Left lung (tissue), 10 donors: ENCODE measurements around the gene RELT. TPM values are rescaled to one million over a fixed set of nuclear protein-coding genes. Genes with fewer than 3 reads are reported as not detected.

ENCODE experiments used
- ATAC-seq: fragments of 200-7000 bp; cut with Tn5 transposase; one replicate; pipeline ENCODE4 v1.9.1; 2020; ENCODE audit warnings: moderate library complexity
- DNase-seq, 4 donors: peaks; one replicate each; pipeline ENCODE4 v3.0.0-alpha.2; 2013 to 2020
- H3K27ac ChIP-seq, 2 donors: fragments of 200-600 bp; sonication (generic) in 1 of 2; one replicate each; pipeline versions ENCODE4 v1.5.0 to v1.8.0; 2020 to 2021
- H3K27me3 ChIP-seq, 2 donors: fragments of 200-600 bp; sonication (generic) in 1 of 2; one replicate each; pipeline versions ENCODE4 v1.5.0 to v1.8.0; 2020 to 2021
- H3K36me3 ChIP-seq, 2 donors: fragments of 200-600 bp; sonication (generic) in 1 of 2; one replicate each; pipeline versions ENCODE4 v1.5.0 to v1.8.0; 2020 to 2021
- H3K4me1 ChIP-seq, 2 donors: fragments of 200-600 bp; one replicate each; pipeline ENCODE4 v1.8.0; 2021
- H3K4me3 ChIP-seq, 2 donors: fragments of 200-600 bp; sonication (generic) in 1 of 2; one replicate each; pipeline versions ENCODE4 v1.5.0 to v1.8.0; 2020 to 2021; ENCODE audit warnings: mild to moderate bottlenecking in 1 of 2
- H3K9me3 ChIP-seq, 2 donors: fragments of 200-600 bp; sonication (generic) in 1 of 2; one replicate each; pipeline versions ENCODE4 v1.5.0 to v1.8.0; 2020 to 2021
- CTCF ChIP-seq, 2 donors: fragments of 200-600 bp; sonication (generic) in 1 of 2; IDR thresholded peaks; one replicate each; pipeline versions ENCODE4 v1.5.0 to v1.8.0; 2021; ENCODE audit warnings: antibody characterized with exemption in 2 of 2
- intact Hi-C, 2 donors: fragments of 100-400 bp; cut with DNase I; formaldehyde crosslinking; loops; one replicate each; pipeline versions ENCODE4 v1.11.2 to v1.14.2; 2022
- polyA plus RNA-seq, 6 donors: library from polyadenylated mRNA; unstranded; fragments of 120-200 nt; gene quantifications; one replicate each; pipeline ENCODE4 v1.2.1, GENCODE V29; 2013; ENCODE audit not compliant: insufficient read length in 6 of 6
- total RNA-seq, 2 donors: library from RNA; stranded (reverse); fragmentation: NEBNext Ultra II Directional; extraction: Animal tissue kit (Norgen Biotek cat#: 25700); gene quantifications; one replicate each; pipeline ENCODE4 v1.2.1, GENCODE V29; 2021
- donor health status: DM: no; HTN: yes; CAD: no.
- donor health status: DM: no; HTN: no; CAD: no.

The RELT gene
- total and polyA plus RNA-seq, 8 donors: 2.7 to 30.7 (median 4.0) TPM

DNA sequence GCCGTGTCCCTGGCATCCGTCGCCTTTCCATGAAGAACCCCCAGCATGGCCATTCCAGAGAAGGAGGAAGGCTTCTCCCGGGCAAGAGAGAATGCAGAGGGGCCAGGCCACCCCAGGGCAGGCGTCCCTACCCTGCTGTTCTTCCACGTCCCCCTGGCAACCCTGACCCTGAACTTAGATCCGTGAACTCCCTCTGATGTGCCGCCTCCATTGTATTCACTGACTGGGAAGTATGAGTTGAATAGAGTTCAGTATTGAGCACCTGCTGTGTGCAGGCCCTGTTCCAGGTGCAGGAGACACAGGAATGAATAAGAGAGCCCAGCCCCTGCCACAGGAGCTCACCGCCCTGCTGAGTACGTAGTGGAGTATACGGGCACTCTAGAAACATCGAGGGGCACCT is 29.1 kb upstream of the RELT start:
- H3K27ac ChIP-seq: no peak overlapping the region
- no peak overlapping the region for H3K4me3 ChIP-seq
- no peak for TF ChIP-seq CTCF (IDR thresholded peaks at IDR 0.05)
- H3K9me3 ChIP-seq: no peaks in the 10 kb centered on the region
- ATAC-seq: no peak
- DNase-seq: no peak
- H3K36me3 ChIP-seq: peaks cover 0 to 19% of the 10 kb centered on the region in 2 donors
- H3K4me1 ChIP-seq: peaks cover 0 to 24% of the 10 kb centered on the region in 2 donors
- intact Hi-C loops: no loop called here
- H3K27me3 ChIP-seq: no peaks in the 10 kb centered on the region

DNA sequence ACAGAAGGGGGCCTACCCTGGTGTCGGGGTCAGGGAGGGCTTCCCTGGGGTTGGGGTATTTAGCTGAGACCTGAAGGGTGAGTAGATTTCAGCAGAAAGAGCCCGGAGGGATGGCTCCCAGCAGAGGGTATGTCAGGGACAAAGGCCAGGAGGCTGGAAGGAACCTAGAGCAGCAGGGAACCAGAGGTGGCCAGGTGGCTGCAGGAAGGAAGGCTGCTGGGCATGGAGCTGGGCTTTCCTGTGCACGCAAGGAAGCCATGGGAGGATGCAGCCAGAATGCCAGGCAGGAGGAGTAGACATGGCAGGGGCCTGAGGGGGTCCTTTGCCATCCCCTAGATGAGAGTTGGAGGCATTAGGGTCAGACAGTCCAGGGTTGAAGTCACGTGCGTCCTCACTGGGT is 27.4 kb upstream of the RELT start:
- H3K4me1 ChIP-seq: peaks cover 0 to 15% of the 10 kb centered on the region in 2 donors
- no peak for TF ChIP-seq CTCF (IDR thresholded peaks at IDR 0.05)
- no peaks in the 10 kb centered on the region for H3K9me3 ChIP-seq
- no peak overlapping the region for H3K27ac ChIP-seq
- no peaks in the 10 kb centered on the region for H3K27me3 ChIP-seq
- H3K4me3 ChIP-seq: no peak overlapping the region
- intact Hi-C loops: no loop called here
- DNase-seq (peak in 1 of 4 donors; percentile 33), ATAC-seq (no peak)
- H3K36me3 ChIP-seq: peaks cover 0 to 19% of the 10 kb centered on the region in 2 donors

DNA sequence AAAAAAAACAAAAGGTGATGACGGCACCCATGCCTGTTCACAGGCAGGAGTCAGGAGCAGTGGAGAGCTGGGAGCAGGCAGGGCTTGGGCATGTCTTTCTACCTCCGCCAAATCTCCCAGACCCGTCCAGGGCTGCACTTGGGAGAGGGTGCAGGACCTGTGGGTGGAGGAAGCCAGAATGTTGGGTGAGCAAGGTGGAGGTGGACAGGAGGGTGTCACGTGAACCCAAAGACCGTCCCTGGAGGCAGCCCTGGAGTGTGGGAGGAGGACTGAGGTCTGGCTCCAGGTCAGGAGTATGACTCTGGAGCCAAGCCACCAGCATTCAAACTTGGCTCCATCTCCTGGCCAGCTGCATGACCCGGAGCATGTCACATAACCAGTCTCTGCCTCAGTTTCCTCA is 26.6 kb upstream of the RELT start:
- intact Hi-C loops: loop anchor here in 1 of 2 donors (5.0 kb wide), 1 partner anchor 43 kb away; no protein-coding TSS in a partner anchor

DNA sequence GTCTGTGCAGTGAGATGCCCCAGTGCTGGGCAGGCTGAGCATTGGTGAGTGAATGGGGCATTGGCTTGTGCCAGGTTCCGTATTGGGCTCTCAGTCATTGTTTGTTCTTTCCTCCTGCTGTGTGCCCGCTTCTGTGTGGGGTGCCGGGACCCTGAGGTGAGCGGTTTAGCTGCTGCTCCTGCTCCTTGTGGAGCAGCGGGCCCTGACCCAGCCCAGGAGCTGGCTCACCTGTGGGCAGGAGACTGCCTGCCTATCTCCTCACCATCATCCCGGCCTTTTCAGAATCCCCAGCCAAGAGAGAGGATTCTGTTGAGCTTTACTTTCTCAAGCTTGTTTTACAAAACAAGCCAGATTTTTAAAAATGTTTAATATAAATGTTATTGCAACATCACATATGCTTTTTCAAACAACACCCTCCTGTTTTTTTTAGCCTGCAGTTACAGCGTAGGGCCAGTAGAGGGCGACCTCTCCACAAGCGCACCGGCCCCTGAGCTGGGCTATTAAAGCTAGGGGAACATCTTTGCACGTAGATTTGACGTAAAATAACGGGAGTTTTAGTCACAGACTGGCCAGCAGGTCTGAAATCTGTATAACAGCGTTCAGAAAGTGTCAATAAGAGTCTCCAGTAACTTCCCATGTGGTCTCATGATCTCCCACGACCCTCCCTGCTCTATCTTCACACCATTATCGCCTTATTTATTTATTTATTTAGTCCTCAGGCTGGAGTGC is 25.1 kb upstream of the RELT start:
- Histone ChIP-seq H3K9me3 (no peaks in the 10 kb centered on the region), H3K4me1 (peaks cover 0 to 15% of the 10 kb centered on the region in 2 donors), H3K27ac (no peak overlapping the region), H3K36me3 (peaks cover 0 to 30% of the 10 kb centered on the region in 2 donors), H3K27me3 (no peaks in the 10 kb centered on the region), H3K4me3 (no peak overlapping the region)
- intact Hi-C loops: loop anchor here in 1 of 2 donors (5.0 kb wide), 1 partner anchor 41 kb away; no protein-coding TSS in a partner anchor
- DNase-seq (peak in 3 of 4 donors; percentile 61 to 82 (median 82)), ATAC-seq (peak; percentile 89)
- TF ChIP-seq CTCF (IDR thresholded peaks at IDR 0.05): peak; percentile 91 to 96

More for the DNA sequence above, 26.6 kb upstream of the RELT start:
- TF ChIP-seq CTCF (IDR thresholded peaks at IDR 0.05): no peak
- Histone ChIP-seq H3K36me3 (peaks cover 0 to 23% of the 10 kb centered on the region in 2 donors), H3K4me3 (no peak overlapping the region), H3K27me3 (no peaks in the 10 kb centered on the region), H3K27ac (no peak overlapping the region), H3K9me3 (no peaks in the 10 kb centered on the region), H3K4me1 (peaks cover 0 to 15% of the 10 kb centered on the region in 2 donors)
- no peak for DNase-seq
- no peak for ATAC-seq

DNA sequence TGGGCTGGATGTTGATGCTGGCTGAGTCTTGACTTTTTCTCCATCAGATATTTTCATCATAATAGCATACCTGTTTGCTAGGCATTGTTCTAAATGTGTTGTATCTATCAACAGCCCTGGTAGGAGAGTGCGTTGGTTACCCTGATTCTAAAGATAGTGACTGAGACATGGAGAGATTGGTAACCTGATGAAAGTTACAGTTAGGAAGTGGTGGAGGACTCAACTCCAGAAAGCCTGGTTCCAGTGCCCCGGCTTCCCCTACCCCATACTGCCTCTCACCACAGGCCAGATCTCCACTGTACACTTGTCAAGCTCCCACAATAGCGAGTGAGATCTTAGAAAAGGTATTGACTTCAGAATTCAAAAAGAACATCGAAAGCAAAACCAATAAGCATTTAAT is 22.8 kb upstream of the RELT start:
- H3K36me3 ChIP-seq: peaks cover 0 to 38% of the 10 kb centered on the region in 2 donors

More for the DNA sequence above, 22.8 kb upstream of the RELT start:
- no peak overlapping the region for H3K27ac ChIP-seq
- intact Hi-C loops: loop anchor here in 1 of 2 donors (5.0 kb wide), 1 partner anchor 39 kb away; no protein-coding TSS in a partner anchor
- H3K9me3 ChIP-seq: no peaks in the 10 kb centered on the region
- DNase-seq: no peak
- no peak overlapping the region for H3K4me3 ChIP-seq
- no peak for TF ChIP-seq CTCF (IDR thresholded peaks at IDR 0.05)
- H3K27me3 ChIP-seq: no peaks in the 10 kb centered on the region
- no peak for ATAC-seq
- H3K4me1 ChIP-seq: peaks cover 0 to 15% of the 10 kb centered on the region in 2 donors
